Right atrium auricular region (tissue), 2 donors: ENCODE measurements around the gene ZHX3. TPM values are rescaled to one million over a fixed set of nuclear protein-coding genes. Genes with fewer than 3 reads are reported as not detected.

ENCODE experiments used
- DNase-seq: peaks from one replicate; pipeline ENCODE4 v3.0.0-alpha.2; 2019; ENCODE audit warnings: low spot score
- H3K27ac ChIP-seq, 2 donors: fragments of 200-600 bp; sonication (generic); 1 replicate in 1 of 2; 2 replicates in 1 of 2; pipeline ENCODE4 v1.5.1; 2016 to 2019
- H3K27me3 ChIP-seq, 2 donors: fragments of 200-600 bp; sonication (generic); one replicate each; pipeline versions ENCODE4 v1.5.1 to v1.6.0; 2017 to 2019
- H3K36me3 ChIP-seq: fragments of 200-600 bp; sonication (generic); one replicate; pipeline ENCODE4 v1.5.1; 2016
- H3K4me1 ChIP-seq, 2 donors: fragments of 200-600 bp; sonication (generic); one replicate each; pipeline versions ENCODE4 v1.5.1 to v1.6.0; 2017 to 2019
- H3K4me3 ChIP-seq, 2 donors: fragments of 200-600 bp; sonication (generic); 1 replicate in 1 of 2; 2 replicates in 1 of 2; pipeline ENCODE4 v1.5.1; 2017 to 2019; ENCODE audit warnings: mild to moderate bottlenecking in 1 of 2, moderate library complexity in 1 of 2
- H3K9me3 ChIP-seq, 2 donors: fragments of 200-600 bp; sonication (generic); one replicate each; pipeline ENCODE4 v1.5.1; 2019
- total RNA-seq, 2 donors: library from RNA; depleted of rRNA; stranded (reverse); fragments of >200 nt; gene quantifications; one replicate each; pipeline ENCODE4 v1.1.0, GENCODE V29; 2016
- TF ChIP-seq, protein P1 (sequence below), 2 donors: fragments of 200-600 bp; sonication (generic); IDR thresholded peaks; one replicate each; pipeline ENCODE4 v1.5.1; 2019; ENCODE audit warnings: antibody characterized with exemption in 2 of 2

The ZHX3 gene
- total RNA-seq, 2 donors from 2014 or later, result 23.8 to 25.7 TPM

DNA sequence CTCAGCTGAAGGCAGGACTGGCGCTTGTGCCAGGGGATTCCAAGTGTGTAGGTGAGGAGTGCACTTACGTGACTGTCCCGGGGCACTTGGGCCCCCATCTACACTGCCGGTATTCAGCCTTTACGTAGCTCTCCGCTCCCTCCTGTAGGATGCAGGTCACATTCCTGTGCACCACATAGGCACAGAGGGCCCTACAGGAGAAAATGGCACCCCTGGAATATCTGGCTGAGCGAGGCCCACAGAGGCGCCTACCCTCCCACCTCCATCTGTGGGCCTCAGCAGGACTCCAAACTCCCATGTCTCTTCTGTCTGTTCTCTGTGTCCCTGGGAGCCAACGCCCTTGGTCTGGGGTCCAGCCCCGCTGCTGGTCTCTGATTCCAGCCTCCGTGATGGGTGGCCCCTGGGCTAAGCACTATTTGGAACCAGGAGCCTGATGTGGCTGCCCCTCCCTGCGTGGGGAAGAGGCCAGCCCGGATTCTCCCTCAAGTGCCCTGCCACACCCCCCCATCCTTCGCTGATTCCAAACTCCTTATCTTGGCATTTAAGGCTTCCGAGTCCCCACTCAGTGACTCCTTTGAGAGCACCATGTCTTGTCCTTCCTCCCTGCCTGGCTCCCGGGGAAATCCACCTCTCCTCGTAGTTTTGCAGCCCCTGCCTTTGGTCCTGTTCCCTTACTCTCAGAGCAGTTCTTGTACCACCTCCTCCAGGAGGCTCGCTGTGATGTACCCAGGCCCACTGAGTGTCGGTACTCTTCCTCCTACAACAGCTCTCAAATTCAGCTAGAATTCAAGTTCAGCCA is 47.6 kb upstream of the ZHX3 start:
- DNase-seq, result no peak
- H3K4me3 ChIP-seq, result no peak overlapping the region
- no peaks in the 10 kb centered on the region for H3K27me3 ChIP-seq

DNA sequence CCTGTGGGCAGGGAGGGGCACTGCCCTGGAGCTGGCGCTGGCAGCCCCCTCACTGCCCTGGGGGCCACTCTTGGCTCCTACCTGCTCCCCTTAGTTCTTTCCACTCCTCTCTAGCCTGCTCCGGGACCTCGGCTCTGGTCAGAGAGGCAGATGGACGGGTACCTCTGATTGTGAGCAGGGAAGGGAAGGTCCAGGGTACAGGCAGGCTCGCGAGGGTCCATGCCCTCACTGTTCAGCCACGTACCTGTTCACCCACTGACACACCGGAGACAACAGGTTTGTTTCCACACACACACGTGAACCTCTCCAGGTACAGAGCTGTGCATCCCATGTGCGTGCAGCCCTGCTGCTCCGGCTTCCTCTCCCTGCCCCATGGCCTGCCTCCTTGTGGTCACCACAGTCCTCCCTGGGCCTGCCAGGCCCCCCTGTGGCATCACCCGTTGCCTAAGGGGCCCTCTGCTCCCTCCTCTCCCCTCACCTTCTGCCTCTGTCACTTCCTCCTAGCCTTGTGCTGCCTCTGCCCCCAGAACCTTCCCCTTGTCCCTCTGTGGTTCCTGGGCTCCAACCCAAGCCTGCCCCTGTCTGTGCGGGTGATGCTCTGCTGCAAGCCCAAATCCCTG is 46.8 kb upstream of the ZHX3 start:
- Histone ChIP-seq H3K36me3 (no peaks in the 10 kb centered on the region), H3K27me3 (no peaks in the 10 kb centered on the region), H3K4me3 (no peak overlapping the region), H3K27ac (no peak overlapping the region), H3K4me1 (peaks cover 0 to 44% of the 10 kb centered on the region in 2 donors), H3K9me3 (no peaks in the 10 kb centered on the region)
- no peak for DNase-seq
- TF ChIP-seq, protein P1, sequence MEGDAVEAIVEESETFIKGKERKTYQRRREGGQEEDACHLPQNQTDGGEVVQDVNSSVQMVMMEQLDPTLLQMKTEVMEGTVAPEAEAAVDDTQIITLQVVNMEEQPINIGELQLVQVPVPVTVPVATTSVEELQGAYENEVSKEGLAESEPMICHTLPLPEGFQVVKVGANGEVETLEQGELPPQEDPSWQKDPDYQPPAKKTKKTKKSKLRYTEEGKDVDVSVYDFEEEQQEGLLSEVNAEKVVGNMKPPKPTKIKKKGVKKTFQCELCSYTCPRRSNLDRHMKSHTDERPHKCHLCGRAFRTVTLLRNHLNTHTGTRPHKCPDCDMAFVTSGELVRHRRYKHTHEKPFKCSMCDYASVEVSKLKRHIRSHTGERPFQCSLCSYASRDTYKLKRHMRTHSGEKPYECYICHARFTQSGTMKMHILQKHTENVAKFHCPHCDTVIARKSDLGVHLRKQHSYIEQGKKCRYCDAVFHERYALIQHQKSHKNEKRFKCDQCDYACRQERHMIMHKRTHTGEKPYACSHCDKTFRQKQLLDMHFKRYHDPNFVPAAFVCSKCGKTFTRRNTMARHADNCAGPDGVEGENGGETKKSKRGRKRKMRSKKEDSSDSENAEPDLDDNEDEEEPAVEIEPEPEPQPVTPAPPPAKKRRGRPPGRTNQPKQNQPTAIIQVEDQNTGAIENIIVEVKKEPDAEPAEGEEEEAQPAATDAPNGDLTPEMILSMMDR (IDR thresholded peaks at IDR 0.05), result no peak

More for the DNA sequence above, 47.6 kb upstream of the ZHX3 start:
- H3K4me1 ChIP-seq, result peaks cover 0 to 36% of the 10 kb centered on the region in 2 donors
- TF ChIP-seq, protein P1 (IDR thresholded peaks at IDR 0.05), result no peak
- H3K36me3 ChIP-seq, result no peaks in the 10 kb centered on the region
- no peak overlapping the region for H3K27ac ChIP-seq
- H3K9me3 ChIP-seq, result no peaks in the 10 kb centered on the region

DNA sequence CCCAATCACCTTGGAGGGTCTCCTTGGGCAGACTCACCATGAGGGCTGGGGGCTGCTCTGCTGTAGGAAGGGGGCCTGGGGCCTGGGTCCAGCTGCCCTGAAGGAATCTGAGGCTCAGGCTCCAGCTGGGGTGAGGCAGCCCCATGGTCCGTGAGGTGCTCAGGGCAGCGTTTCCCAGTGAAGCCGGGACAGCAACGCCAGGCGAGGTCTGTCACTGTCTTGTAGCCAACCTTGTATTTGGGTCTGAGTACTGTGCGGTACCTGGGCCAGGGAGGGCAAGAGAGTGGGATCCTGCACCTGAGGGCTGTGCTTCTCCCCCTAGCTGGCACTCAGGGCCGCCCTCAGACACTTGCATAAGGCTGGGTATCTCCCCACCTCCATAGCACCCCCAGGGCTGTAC is 46.1 kb upstream of the ZHX3 start:
- no peak for DNase-seq
- Histone ChIP-seq H3K36me3 (no peaks in the 10 kb centered on the region), H3K4me1 (peaks cover 0 to 47% of the 10 kb centered on the region in 2 donors), H3K27me3 (no peaks in the 10 kb centered on the region), H3K9me3 (no peaks in the 10 kb centered on the region), H3K27ac (no peak overlapping the region), H3K4me3 (no peak overlapping the region)
- TF ChIP-seq, protein P1 (IDR thresholded peaks at IDR 0.05), result no peak

DNA sequence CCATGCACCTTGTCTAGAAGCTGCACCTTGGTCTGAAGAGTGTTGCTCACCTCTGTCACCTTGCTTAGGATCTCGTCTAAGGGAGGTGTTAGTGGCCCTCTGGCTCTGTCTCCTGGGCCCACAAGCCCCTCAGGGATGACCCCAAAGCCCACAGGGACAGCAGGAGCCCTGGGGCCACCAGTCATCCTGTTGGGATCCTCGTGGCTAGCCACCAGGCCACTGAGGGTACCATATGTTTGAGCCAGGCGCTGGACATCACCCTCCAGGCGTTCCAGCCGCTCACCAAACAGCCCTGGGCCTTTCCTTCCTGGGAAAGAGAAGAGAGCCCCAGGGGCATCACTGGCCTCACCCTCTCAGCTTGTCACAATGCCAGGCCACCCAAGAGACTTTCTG is 45.2 kb upstream of the ZHX3 start:
- no peak overlapping the region for H3K27ac ChIP-seq
- no peak overlapping the region for H3K4me3 ChIP-seq
- H3K36me3 ChIP-seq, result peaks cover 1% of the 10 kb centered on the region
- no peaks in the 10 kb centered on the region for H3K9me3 ChIP-seq
- TF ChIP-seq, protein P1 (IDR thresholded peaks at IDR 0.05), result no peak
- H3K4me1 ChIP-seq, result peaks cover 0 to 47% of the 10 kb centered on the region in 2 donors
- no peaks in the 10 kb centered on the region for H3K27me3 ChIP-seq
- DNase-seq, result no peak

DNA sequence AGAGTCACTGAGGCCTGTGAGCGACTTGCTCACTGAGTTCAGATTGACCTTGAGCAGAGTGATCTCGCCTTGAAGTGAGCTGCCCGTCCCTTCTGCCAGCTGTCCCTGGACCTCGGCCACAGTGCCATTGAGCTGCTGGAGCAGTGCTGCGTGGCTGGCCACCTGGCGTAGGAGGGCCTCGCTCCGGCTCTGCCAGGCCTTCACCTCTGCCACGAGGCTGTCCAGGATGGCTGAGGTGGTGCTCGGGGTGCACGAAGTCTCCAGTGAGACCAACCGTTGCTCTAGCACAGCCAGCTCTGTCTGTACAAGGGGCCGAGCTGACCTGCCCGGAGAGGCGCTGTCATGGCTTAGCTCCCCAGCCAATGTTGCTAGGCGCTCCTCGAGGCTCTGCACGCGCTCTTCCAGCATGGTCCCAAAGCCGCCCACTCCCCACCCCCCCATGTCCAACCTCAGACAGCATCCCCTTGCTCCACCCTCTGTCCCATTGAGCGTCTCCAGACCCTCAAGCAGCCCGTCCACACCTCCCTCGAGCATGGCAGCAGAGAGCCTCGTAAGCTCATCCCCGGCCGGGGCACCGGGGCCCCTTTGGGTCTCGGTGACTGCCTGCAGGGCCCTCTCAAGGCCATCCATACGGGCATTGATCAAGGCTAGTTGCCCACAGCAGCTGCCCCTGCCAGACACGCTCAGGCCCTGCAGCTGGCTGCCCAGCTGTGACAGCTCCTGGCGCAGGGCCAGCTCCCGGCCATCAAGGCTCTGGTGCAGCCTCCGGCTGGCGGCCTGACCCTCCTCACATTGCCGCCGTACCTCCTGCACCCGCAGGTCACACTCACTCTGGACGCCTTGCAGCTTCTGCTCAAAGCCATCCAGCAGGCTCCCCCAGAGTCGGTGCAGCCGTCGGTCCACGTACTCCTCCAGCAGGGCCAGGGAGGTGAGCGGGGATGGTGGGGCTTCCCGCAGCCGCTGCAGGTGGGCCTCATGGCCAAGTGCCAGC is 44.5 kb upstream of the ZHX3 start:
- no peaks in the 10 kb centered on the region for H3K9me3 ChIP-seq
- peak overlapping the region; percentile 40 to 56 for H3K27ac ChIP-seq
- TF ChIP-seq, protein P1 (IDR thresholded peaks at IDR 0.05), result no peak
- H3K27me3 ChIP-seq, result no peaks in the 10 kb centered on the region
- H3K4me1 ChIP-seq, result peaks cover 0 to 46% of the 10 kb centered on the region in 2 donors
- DNase-seq, result no peak
- H3K4me3 ChIP-seq, result no peak overlapping the region
- H3K36me3 ChIP-seq, result peaks cover 8% of the 10 kb centered on the region
